HG03378 (cell line): ENCODE measurements around the gene ZP3.
"Not testable (repeated sequence)": the region's sequence is repeated elsewhere in the genome, so short reads cannot be mapped to it uniquely, and the experiment has no call there.

Experiments
- ATAC-seq: cut with Tn5 transposase; IDR thresholded peaks from one replicate; pipeline ENCODE4 v1.9.1; 2021; ENCODE audit warnings: mild to moderate bottlenecking, moderate library complexity; ENCODE audit not compliant: unreplicated experiment

Gene ZP3

GRCh38 chr7:76480403-76481253 lies 55.9 kb downstream of the ZP3 start:
- not testable (repeated sequence) for ATAC-seq

- not testable (repeated sequence) for ATAC-seq
These were observed 57.9 kb downstream of the ZP3 start for GRCh38 chr7:76482660-76483059.

DNA sequence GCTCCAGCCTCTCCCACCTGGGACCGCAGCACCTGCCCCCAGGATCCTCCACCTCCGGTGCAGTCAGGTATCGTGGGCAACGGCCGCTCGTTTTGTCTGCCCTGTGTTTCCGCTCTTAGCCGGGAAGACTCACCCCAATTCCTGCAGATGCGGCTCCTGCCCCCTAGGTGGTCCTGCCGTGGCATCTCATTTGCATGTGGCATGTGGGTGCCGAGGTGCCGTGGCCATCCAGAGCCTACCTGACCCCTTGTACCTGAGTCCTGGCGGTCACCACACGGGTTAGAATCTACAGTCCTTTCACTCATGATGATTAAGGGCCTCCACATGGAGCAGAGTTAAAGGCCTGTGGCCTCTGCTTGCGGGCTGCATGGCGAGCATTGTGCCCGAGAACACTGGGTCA lies 58.3 kb downstream of the ZP3 start:
- not testable (repeated sequence) for ATAC-seq

GRCh38 chr7:76484456-76484855 lies 59.7 kb downstream of the ZP3 start:
- ATAC-seq = not testable (repeated sequence)

GRCh38 chr7:76485822-76486610 lies 61.3 kb downstream of the ZP3 start:
- peak; percentile 1 for ATAC-seq

DNA sequence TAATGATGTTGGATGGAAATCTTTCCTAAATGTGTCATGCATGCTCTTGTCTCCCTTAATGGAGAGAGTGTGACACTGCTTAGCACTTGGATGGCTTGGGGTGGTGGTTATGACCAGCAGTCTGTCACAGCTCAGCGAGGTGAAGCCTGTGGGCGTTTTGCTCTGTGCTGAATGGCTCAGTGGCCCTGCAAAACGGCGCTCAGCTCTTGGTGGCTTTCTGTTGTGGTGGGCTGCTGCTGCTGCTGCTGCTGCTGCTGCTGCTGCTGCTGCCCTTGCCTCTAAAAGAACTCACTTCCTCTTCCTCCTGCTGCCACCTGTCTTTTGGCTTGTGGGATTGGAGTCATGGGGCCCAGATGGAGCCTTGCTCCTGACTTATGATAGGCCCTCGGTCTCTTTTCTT lies 61.9 kb downstream of the ZP3 start:
- ATAC-seq = peak; percentile 98

GRCh38 chr7:76487969-76488368 lies 63.2 kb downstream of the ZP3 start:
- ATAC-seq = not testable (repeated sequence)
